GM18861 (cell line): ENCODE measurements around the gene SCGB3A2.

Experiments
- ATAC-seq: cut with Tn5 transposase; IDR thresholded peaks from one replicate; pipeline ENCODE4 v1.9.1; 2021; ENCODE audit not compliant: unreplicated experiment

Gene SCGB3A2

GRCh38 chr5:147902609-147903115 is 24.2 kb downstream of the SCGB3A2 start:
- ATAC-seq, result no peak

DNA sequence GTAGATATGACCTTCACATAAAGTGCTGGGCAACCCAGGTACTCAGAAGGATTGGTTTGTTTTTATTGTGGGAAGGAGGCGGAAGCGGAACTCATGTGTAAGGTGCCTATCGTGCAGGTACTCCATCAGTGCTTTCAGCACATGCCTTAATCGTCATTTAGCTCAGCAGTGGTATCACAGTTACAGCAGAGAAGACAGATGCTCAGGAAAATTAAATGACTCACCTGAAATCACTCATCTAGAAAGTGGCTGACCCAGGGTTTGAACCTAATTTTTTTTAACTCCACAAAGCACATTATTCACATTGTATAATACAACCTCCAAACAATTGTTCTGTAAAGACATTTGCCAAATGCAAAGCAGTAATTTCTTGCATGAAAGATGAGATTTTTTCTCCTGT is 25.6 kb downstream of the SCGB3A2 start:
- ATAC-seq, result no peak

- no peak for ATAC-seq
Observed at GRCh38 chr5:147906326-147907095, 28.0 kb downstream of the SCGB3A2 start, which contains the start of gene C5orf46. TSS of gene C5orf46 (minus strand) at chr5:147906538. CDS start at chr5:147906501, 37 bp downstream.

GRCh38 chr5:147911427-147911826 is 32.9 kb downstream of the SCGB3A2 start:
- ATAC-seq, result no peak

- no peak for ATAC-seq
Observed at GRCh38 chr5:147912011-147912410, 33.5 kb downstream of the SCGB3A2 start.

- no peak for ATAC-seq
Observed at GRCh38 chr5:147913786-147914185, 35.3 kb downstream of the SCGB3A2 start.

DNA sequence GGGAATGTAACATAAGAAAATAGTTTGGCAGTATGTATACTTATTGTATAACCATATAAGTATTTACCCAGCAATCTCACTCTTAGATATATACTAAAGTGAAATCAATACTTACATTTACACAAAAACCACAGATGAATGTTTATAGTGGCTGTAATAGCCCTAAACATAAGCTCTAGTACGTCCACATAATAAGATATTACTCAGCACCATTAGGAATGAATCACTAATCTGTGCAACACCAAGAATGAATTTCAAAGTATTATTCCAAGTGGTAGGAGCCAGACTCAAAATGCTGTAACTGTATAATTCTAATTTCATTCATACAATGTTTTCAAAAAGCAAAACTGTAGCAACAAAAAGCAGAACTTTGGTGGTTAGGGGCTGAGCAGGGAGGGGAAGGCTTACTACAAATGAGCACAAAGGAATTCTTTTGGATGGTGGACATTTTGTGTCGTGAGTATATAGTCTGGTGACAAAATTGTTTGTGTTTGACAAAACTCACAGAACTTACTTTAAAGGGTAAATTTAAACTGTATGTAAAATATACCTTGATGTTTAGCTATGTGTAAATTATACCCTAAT is 39.7 kb downstream of the SCGB3A2 start:
- ATAC-seq, result no peak

GRCh38 chr5:147918899-147919298 is 40.4 kb downstream of the SCGB3A2 start:
- ATAC-seq, result no peak

DNA sequence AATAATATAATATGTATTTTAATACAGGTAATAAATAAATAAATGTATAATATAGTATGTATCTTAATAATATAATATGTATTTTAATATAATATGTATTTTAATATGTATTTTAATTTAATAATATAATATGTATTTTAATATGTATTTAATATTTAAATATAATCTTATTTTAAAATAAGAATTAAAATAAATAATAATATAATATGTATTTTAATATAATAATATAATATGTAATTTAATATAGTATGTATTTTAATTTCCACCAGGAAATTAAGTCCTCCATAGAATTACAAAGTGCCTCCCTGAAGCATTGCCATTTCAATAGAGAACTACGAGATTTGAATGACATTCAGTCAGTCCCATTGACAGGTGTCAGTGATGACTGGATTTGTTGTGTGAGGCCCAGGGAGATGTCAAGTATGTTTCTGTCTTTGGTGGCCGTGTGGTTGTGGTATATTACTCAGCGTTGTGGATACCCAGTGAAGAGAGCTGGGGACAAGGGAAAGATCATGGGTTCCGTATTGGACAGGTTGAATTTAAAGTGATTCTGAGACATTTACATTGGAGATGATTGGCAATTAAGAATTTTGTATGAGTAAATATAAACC is 42.0 kb downstream of the SCGB3A2 start:
- ATAC-seq, result no peak

DNA sequence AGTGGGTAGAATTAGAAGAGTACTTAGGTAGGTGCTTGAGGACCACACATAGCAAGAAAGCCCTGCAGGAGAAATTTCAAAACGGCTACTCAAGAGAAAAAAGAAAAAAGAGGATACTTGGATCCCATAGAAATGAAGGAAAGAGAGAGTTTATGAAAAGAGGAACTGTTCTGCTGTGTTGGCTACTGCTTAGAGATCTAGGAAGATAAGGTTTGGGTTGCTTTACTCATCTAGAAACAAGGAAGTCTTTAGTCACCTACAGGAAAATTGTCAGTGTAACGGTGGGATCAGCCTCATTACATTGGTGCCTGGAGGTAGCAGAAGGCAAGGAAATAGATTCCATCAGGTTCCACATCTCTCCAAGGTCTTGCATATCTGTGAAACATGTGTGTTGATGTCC is 42.6 kb downstream of the SCGB3A2 start:
- ATAC-seq, result no peak

GRCh38 chr5:147925020-147925419 is 46.5 kb downstream of the SCGB3A2 start:
- no peak for ATAC-seq

DNA sequence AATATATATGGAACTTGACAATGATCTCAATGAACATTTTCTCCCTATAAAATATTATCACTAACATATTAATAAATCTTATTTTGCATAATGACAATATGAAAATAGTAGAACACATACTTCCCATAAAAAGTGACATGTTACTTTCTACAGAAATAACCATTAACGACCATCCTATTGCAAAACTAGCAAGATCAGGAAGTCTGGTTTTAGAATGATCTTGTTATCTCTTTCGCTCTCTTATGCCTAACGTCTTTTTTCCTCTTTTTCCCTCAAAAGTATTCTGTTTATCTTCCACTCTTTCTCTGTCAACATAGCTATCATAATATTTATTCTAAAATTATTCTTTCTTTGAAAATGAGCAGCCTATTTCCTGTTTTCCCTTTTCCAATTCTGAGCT is 49.4 kb downstream of the SCGB3A2 start:
- ATAC-seq, result no peak

- no peak for ATAC-seq
Observed at GRCh38 chr5:147930769-147931168, 52.3 kb downstream of the SCGB3A2 start.
